ENCODE results near the gene AGO3. TPM values are rescaled to one million over a fixed set of nuclear protein-coding genes. Genes with fewer than 3 reads are reported as not detected.
A peak's percentile ranks its signal among the peaks of the same experiment; 100 is the strongest.

Gene AGO3
- total and polyA plus RNA-seq, 2 donors (not counting 3 experiments of a cell fraction or from before 2014, with no cell fraction given): 10.4 to 21.1 TPM

DNA sequence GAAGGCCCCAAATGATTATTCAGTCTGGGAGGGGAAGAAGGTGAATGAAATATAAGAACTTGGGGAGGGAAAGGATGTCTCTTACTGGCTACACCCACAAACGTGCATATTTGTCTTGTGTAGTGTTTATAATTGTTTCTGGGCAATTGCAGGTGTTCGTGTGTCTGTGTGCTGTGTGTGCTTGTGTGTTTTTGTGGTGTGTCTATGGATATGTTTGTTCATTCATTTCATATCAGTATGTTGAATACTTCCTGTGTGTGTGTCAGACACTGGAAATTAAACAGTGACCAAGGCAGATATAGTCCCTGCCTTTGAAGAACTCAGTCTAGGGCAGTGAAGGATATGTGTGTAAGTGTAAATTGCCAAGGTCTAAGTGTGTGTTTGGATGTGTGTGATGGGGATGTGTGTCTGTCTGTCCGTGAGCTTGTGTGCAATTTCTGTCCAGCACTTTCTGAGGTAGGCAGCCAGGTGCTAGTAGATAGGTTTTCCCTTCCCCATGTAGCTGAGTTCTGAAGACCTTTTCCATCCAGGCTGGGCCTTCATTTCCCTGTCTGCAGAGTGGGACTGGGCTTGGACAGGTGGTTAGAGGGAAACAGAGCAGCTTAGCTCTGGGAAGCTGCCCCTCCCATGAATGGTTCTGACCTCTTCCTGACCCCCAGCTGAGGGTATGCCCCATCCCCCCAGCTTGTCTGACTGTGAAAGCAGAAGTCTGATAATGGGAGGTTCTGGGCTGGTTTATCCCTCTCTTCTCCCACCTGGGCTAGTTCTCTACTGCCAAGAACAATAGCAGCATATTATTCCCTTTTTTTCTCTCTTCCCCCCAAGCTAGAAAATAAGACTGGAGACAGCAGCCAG lies 44.1 kb upstream of the AGO3 start:
- POLR2A ChIA-PET: no interaction called here
- no peaks in the 10 kb centered on the region for H3K27me3 ChIP-seq (ENCODE audit: control insufficient read depth in 2 of 2, insufficient read depth in 2 of 2, low read length in 2 of 2)
- H3K4me3 ChIP-seq (replicated peaks in 1 of 3; ENCODE audit: insufficient read depth in 1 of 3, low read depth in 1 of 3, low read length in 3 of 3): no peak overlapping the region
- FAIRE-seq (no peak), DNase-seq (ENCODE audit: low read depth, low spot score) (peak; percentile 44)
- H3K27ac ChIP-seq (ENCODE audit: insufficient read depth, low read depth, low read length): no peak overlapping the region
- peaks cover 0 to 3% of the 10 kb centered on the region in 2 experiments for H3K36me3 ChIP-seq (ENCODE audit: control insufficient read depth in 2 of 2, extremely low read depth in 1 of 2, insufficient read depth in 2 of 2, low read length in 2 of 2)
- CTCF ChIA-PET: interaction anchor here (1.7 kb wide), 1 partner anchor 13 kb away, joined by 5 read pairs; no protein-coding TSS in a partner anchor
- intact Hi-C loops (cut with micrococcal nuclease): no loop called here
- no TSS peak for BruUV-seq (replicated peaks)
- H3K4me2 ChIP-seq (ENCODE audit: insufficient read depth, low read length): no peak overlapping the region
- H3K9me3 ChIP-seq (replicated peaks; ENCODE audit: control insufficient read depth, insufficient read depth, low read length): no peaks in the 10 kb centered on the region
- dilution Hi-C loops (cut with MboI; ENCODE audit: extremely low pct_ligation_motif_present, low sequenced_read_pairs): no loop called here
- no peaks in the 10 kb centered on the region for H4K20me1 ChIP-seq (replicated peaks; ENCODE audit: control insufficient read depth, extremely low read depth, insufficient read depth, low read length)
- peaks cover 16% of the 10 kb centered on the region for H3K79me2 ChIP-seq (ENCODE audit: control insufficient read depth, insufficient read depth, low read length)
- H2AFZ ChIP-seq (ENCODE audit: low read depth, low read length): no peak overlapping the region
- H3K4me1 ChIP-seq (ENCODE audit: control insufficient read depth, extremely low read depth, insufficient read depth, low read length): peaks cover 17% of the 10 kb centered on the region
- no peak overlapping the region for H3K9ac ChIP-seq (replicated peaks; ENCODE audit: extremely low read depth, insufficient read depth, low read length)
- TF ChIP-seq MYC (IDR thresholded peaks at IDR 0.05; ENCODE audit: low read depth, low read length): no peak
- H3K9me1 ChIP-seq (replicated peaks; ENCODE audit: control insufficient read depth, extremely low read depth, insufficient read depth, low read length): no peaks in the 10 kb centered on the region

DNA sequence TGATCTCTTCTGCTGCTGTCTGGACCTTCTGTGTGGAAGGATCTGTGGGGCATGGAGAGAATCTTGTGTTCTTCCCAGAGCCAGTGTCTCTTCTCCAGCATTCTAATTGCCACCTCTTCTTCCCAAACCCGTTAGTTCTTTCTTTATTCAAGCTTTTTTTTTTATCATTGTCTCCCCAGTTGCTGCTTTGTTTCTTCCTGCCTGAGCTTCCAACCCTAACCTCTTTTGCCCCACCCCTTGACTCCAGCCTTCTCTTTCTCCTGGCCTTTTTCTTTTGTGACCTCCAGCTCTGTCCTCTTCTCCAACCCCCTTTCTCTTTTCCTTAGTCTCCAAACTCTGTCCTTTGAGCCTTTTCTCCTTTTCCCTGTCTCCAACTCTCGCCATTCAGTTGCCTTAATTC lies 43.4 kb upstream of the AGO3 start:
- Histone ChIP-seq H4K20me1 (replicated peaks; ENCODE audit: control insufficient read depth, extremely low read depth, insufficient read depth, low read length) (no peaks in the 10 kb centered on the region), H3K9me3 (replicated peaks; ENCODE audit: control insufficient read depth, insufficient read depth, low read length) (no peaks in the 10 kb centered on the region), H3K27me3 (ENCODE audit: control insufficient read depth in 2 of 2, insufficient read depth in 2 of 2, low read length in 2 of 2) (no peaks in the 10 kb centered on the region), H3K9ac (replicated peaks; ENCODE audit: extremely low read depth, insufficient read depth, low read length) (no peak overlapping the region), H2AFZ (ENCODE audit: low read depth, low read length) (no peak overlapping the region), H3K27ac (ENCODE audit: insufficient read depth, low read depth, low read length) (no peak overlapping the region), H3K36me3 (ENCODE audit: control insufficient read depth in 2 of 2, extremely low read depth in 1 of 2, insufficient read depth in 2 of 2, low read length in 2 of 2) (peaks cover 3 to 5% of the 10 kb centered on the region in 2 experiments), H3K4me1 (ENCODE audit: control insufficient read depth, extremely low read depth, insufficient read depth, low read length) (peaks cover 17% of the 10 kb centered on the region), H3K79me2 (ENCODE audit: control insufficient read depth, insufficient read depth, low read length) (peaks cover 16% of the 10 kb centered on the region), H3K4me2 (ENCODE audit: insufficient read depth, low read length) (no peak overlapping the region), H3K9me1 (replicated peaks; ENCODE audit: control insufficient read depth, extremely low read depth, insufficient read depth, low read length) (no peaks in the 10 kb centered on the region), H3K4me3 (replicated peaks in 1 of 3; ENCODE audit: insufficient read depth in 1 of 3, low read depth in 1 of 3, low read length in 3 of 3) (no peak overlapping the region)
- no peak for TF ChIP-seq POLR2AphosphoS5 (IDR thresholded peaks at IDR 0.05; ENCODE audit: insufficient read depth, low read depth, low read length)
- no peak for TF ChIP-seq JUN (IDR thresholded peaks at IDR 0.05; ENCODE audit: borderline replicate concordance, insufficient read depth, insufficient read length, low read depth)
- no peak for TF ChIP-seq FOS (IDR thresholded peaks at IDR 0.05; ENCODE audit: borderline replicate concordance, insufficient read depth, low read length)
- TF ChIP-seq MYC (IDR thresholded peaks at IDR 0.05; ENCODE audit: low read depth, low read length): no peak
- no peak for TF ChIP-seq EZH2 (IDR thresholded peaks at IDR 0.05; ENCODE audit: borderline replicate concordance, low read depth, low read length, severe bottlenecking)
- TF ChIP-seq, protein P1, sequence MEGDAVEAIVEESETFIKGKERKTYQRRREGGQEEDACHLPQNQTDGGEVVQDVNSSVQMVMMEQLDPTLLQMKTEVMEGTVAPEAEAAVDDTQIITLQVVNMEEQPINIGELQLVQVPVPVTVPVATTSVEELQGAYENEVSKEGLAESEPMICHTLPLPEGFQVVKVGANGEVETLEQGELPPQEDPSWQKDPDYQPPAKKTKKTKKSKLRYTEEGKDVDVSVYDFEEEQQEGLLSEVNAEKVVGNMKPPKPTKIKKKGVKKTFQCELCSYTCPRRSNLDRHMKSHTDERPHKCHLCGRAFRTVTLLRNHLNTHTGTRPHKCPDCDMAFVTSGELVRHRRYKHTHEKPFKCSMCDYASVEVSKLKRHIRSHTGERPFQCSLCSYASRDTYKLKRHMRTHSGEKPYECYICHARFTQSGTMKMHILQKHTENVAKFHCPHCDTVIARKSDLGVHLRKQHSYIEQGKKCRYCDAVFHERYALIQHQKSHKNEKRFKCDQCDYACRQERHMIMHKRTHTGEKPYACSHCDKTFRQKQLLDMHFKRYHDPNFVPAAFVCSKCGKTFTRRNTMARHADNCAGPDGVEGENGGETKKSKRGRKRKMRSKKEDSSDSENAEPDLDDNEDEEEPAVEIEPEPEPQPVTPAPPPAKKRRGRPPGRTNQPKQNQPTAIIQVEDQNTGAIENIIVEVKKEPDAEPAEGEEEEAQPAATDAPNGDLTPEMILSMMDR (IDR thresholded peaks at IDR 0.05; ENCODE audit: extremely low read depth in 1 of 2, insufficient read depth in 1 of 2, low read depth in 1 of 2, low read length in 2 of 2): no peak
- no peak for TF ChIP-seq GATA2 (IDR thresholded peaks at IDR 0.05; ENCODE audit: insufficient read depth, insufficient read length, low read depth, low read length)
- DNase-seq (ENCODE audit: low read depth, low spot score) (no peak), FAIRE-seq (no peak)
- POLR2A ChIA-PET: no interaction called here
- BruUV-seq (replicated peaks): no TSS peak
- CTCF ChIA-PET: interaction anchor here (1.7 kb wide), 1 partner anchor 12 kb away, joined by 5 read pairs; no protein-coding TSS in a partner anchor
- intact Hi-C loops (cut with micrococcal nuclease) (no loop called here), dilution Hi-C loops (cut with MboI; ENCODE audit: extremely low pct_ligation_motif_present, low sequenced_read_pairs) (no loop called here)

Measured in endothelial cell of umbilical vein (primary cell).